Measurements from ENCODE around the gene NVL. TPM values are rescaled to one million over a fixed set of nuclear protein-coding genes. Genes with fewer than 3 reads are reported as not detected.

The NVL gene
- total RNA-seq, 1 donor from 2014 or later, result 36.2 TPM

DNA sequence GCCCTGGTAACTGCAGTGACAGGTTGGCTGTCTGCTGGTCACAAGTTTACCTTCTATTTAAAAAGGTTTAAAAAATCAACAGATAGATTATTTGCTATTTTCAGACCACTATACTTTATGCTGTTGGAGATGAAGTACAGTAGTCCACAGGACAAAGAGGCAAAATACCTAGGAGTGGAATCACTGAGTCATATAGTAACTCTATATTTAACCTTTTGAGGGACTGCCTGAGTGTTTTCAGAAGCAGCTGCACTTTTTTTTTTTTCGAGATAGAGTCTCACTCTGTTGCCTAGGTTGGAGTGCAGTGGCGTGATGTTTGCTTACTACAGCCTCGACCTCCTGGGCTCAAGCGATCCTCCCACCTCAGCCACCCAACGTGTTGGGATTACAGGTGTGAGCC lies 38.4 kb upstream of the NVL start:
- peaks cover 26% of the 10 kb centered on the region for H3K79me2 ChIP-seq (ENCODE audit: insufficient read depth, low read length)
- FAIRE-seq (no peak), DNase-seq (ENCODE audit: low read depth) (no peak)
- H3K27me3 ChIP-seq (ENCODE audit: insufficient read depth, low read length), result no peaks in the 10 kb centered on the region
- H3K4me3 ChIP-seq (ENCODE audit: insufficient read depth, low read depth, low read length), result no peak overlapping the region
- H4K20me1 ChIP-seq (ENCODE audit: insufficient read depth, low read length), result peaks cover 19% of the 10 kb centered on the region
- no peaks in the 10 kb centered on the region for H3K9me3 Mint-ChIP-seq (ENCODE audit: unreplicated experiment)
- no peak overlapping the region for H3K27ac ChIP-seq (ENCODE audit: low read depth, low read length)
- no peaks in the 10 kb centered on the region for H3K4me1 ChIP-seq (ENCODE audit: insufficient read depth, low read length)
- H3K9ac ChIP-seq (ENCODE audit: low read length), result no peak overlapping the region
- no peaks in the 10 kb centered on the region for H3K27me3 Mint-ChIP-seq (ENCODE audit: low read depth, unreplicated experiment)
- H3K36me3 ChIP-seq (ENCODE audit: insufficient read depth, low read length), result peaks cover 12% of the 10 kb centered on the region
- H3K4me1 Mint-ChIP-seq (ENCODE audit: low read depth, unreplicated experiment), result no peaks in the 10 kb centered on the region
- no peak overlapping the region for H3K4me3 Mint-ChIP-seq (ENCODE audit: unreplicated experiment)
- no peak overlapping the region for H2AFZ ChIP-seq (ENCODE audit: low read depth, low read length)
- no peak overlapping the region for H3K27ac Mint-ChIP-seq (ENCODE audit: unreplicated experiment)
- TF ChIP-seq, protein P1, sequence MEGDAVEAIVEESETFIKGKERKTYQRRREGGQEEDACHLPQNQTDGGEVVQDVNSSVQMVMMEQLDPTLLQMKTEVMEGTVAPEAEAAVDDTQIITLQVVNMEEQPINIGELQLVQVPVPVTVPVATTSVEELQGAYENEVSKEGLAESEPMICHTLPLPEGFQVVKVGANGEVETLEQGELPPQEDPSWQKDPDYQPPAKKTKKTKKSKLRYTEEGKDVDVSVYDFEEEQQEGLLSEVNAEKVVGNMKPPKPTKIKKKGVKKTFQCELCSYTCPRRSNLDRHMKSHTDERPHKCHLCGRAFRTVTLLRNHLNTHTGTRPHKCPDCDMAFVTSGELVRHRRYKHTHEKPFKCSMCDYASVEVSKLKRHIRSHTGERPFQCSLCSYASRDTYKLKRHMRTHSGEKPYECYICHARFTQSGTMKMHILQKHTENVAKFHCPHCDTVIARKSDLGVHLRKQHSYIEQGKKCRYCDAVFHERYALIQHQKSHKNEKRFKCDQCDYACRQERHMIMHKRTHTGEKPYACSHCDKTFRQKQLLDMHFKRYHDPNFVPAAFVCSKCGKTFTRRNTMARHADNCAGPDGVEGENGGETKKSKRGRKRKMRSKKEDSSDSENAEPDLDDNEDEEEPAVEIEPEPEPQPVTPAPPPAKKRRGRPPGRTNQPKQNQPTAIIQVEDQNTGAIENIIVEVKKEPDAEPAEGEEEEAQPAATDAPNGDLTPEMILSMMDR (IDR thresholded peaks at IDR 0.05; ENCODE audit: insufficient read depth, low read depth, low read length), result no peak
- TF ChIP-seq EZH2 (IDR thresholded peaks at IDR 0.05; ENCODE audit: insufficient read depth, low read length), result no peak
- H3K36me3 Mint-ChIP-seq (ENCODE audit: low read depth, unreplicated experiment), result peaks cover 13% of the 10 kb centered on the region
- H3K9me3 ChIP-seq (ENCODE audit: insufficient read depth, low read depth, low read length), result no peaks in the 10 kb centered on the region
- H3K4me2 ChIP-seq (ENCODE audit: low read length), result no peak overlapping the region

GRCh38 chr1:224359207-224359606 lies 29.2 kb upstream of the NVL start:
- H3K4me3 Mint-ChIP-seq (ENCODE audit: unreplicated experiment), result peak overlapping the region; percentile 94
- no peak for TF ChIP-seq EZH2 (IDR thresholded peaks at IDR 0.05; ENCODE audit: insufficient read depth, low read length)
- TF ChIP-seq, protein P1 (IDR thresholded peaks at IDR 0.05; ENCODE audit: insufficient read depth, low read depth, low read length), result no peak
- Histone ChIP-seq H3K9me3 (ENCODE audit: insufficient read depth, low read depth, low read length) (no peaks in the 10 kb centered on the region), H3K36me3 (ENCODE audit: insufficient read depth, low read length) (no peaks in the 10 kb centered on the region), H2AFZ (ENCODE audit: low read depth, low read length) (no peak overlapping the region), H3K4me2 (ENCODE audit: low read length) (peak overlapping the region; percentile 4), H3K27me3 (ENCODE audit: insufficient read depth, low read length) (no peaks in the 10 kb centered on the region), H3K27ac (ENCODE audit: low read depth, low read length) (no peak overlapping the region), H3K9ac (ENCODE audit: low read length) (no peak overlapping the region), H3K4me1 (ENCODE audit: insufficient read depth, low read length) (peaks cover 8% of the 10 kb centered on the region), H4K20me1 (ENCODE audit: insufficient read depth, low read length) (peaks cover 40% of the 10 kb centered on the region), H3K79me2 (ENCODE audit: insufficient read depth, low read length) (peaks cover 65% of the 10 kb centered on the region), H3K4me3 (ENCODE audit: insufficient read depth, low read depth, low read length) (no peak overlapping the region)
- no peaks in the 10 kb centered on the region for H3K9me3 Mint-ChIP-seq (ENCODE audit: unreplicated experiment)
- H3K4me1 Mint-ChIP-seq (ENCODE audit: low read depth, unreplicated experiment), result peaks cover 16% of the 10 kb centered on the region
- peaks cover 3% of the 10 kb centered on the region for H3K36me3 Mint-ChIP-seq (ENCODE audit: low read depth, unreplicated experiment)
- FAIRE-seq, result no peak
- no peak for DNase-seq (ENCODE audit: low read depth)
- peak overlapping the region; percentile 3 for H3K27ac Mint-ChIP-seq (ENCODE audit: unreplicated experiment)
- H3K27me3 Mint-ChIP-seq (ENCODE audit: low read depth, unreplicated experiment), result no peaks in the 10 kb centered on the region

GRCh38 chr1:224358237-224358636 lies 28.3 kb upstream of the NVL start:
- Mint-ChIP-seq H3K36me3 (ENCODE audit: low read depth, unreplicated experiment) (peaks cover 2% of the 10 kb centered on the region), H3K27ac (ENCODE audit: unreplicated experiment) (no peak overlapping the region), H3K27me3 (ENCODE audit: low read depth, unreplicated experiment) (no peaks in the 10 kb centered on the region), H3K4me1 (ENCODE audit: low read depth, unreplicated experiment) (peaks cover 16% of the 10 kb centered on the region), H3K9me3 (ENCODE audit: unreplicated experiment) (no peaks in the 10 kb centered on the region), H3K4me3 (ENCODE audit: unreplicated experiment) (peak overlapping the region; percentile 94)
- no peaks in the 10 kb centered on the region for H3K27me3 ChIP-seq (ENCODE audit: insufficient read depth, low read length)
- H3K4me1 ChIP-seq (ENCODE audit: insufficient read depth, low read length), result peaks cover 8% of the 10 kb centered on the region
- H2AFZ ChIP-seq (ENCODE audit: low read depth, low read length), result no peak overlapping the region
- peak overlapping the region; percentile 89 for H3K4me2 ChIP-seq (ENCODE audit: low read length)
- TF ChIP-seq, protein P1 (IDR thresholded peaks at IDR 0.05; ENCODE audit: insufficient read depth, low read depth, low read length), result no peak
- no peak for TF ChIP-seq EZH2 (IDR thresholded peaks at IDR 0.05; ENCODE audit: insufficient read depth, low read length)
- no peaks in the 10 kb centered on the region for H3K36me3 ChIP-seq (ENCODE audit: insufficient read depth, low read length)
- no peak overlapping the region for H3K27ac ChIP-seq (ENCODE audit: low read depth, low read length)
- H3K9ac ChIP-seq (ENCODE audit: low read length), result peak overlapping the region; percentile 80
- H3K9me3 ChIP-seq (ENCODE audit: insufficient read depth, low read depth, low read length), result no peaks in the 10 kb centered on the region
- H3K4me3 ChIP-seq (ENCODE audit: insufficient read depth, low read depth, low read length), result peak overlapping the region; percentile 84
- peaks cover 30% of the 10 kb centered on the region for H4K20me1 ChIP-seq (ENCODE audit: insufficient read depth, low read length)
- H3K79me2 ChIP-seq (ENCODE audit: insufficient read depth, low read length), result peaks cover 56% of the 10 kb centered on the region
- FAIRE-seq, result no peak
- DNase-seq (ENCODE audit: low read depth), result no peak

All from astrocyte (in vitro differentiated cells and primary cell).